ENCODE results near the gene EPPIN.

EPPIN gene

GRCh38 chr20:45496166-45496565 lies 51.0 kb downstream of the EPPIN start:
- Mint-ChIP-seq H3K9me3 (no peaks in the 10 kb centered on the region), H3K27ac (no peak overlapping the region), H3K27me3 (ENCODE audit: low read depth) (peaks cover 21% of the 10 kb centered on the region), H3K4me1 (no peaks in the 10 kb centered on the region), H3K4me3 (no peak overlapping the region), H3K36me3 (ENCODE audit: low read depth) (no peaks in the 10 kb centered on the region)
- TF ChIP-seq CTCF (IDR thresholded peaks at IDR 0.05; ENCODE audit: unreplicated experiment in 3 of 3) = no peak

GRCh38 chr20:45495501-45495941 lies 51.7 kb downstream of the EPPIN start:
- no peak overlapping the region for H3K4me3 Mint-ChIP-seq
- no peaks in the 10 kb centered on the region for H3K9me3 Mint-ChIP-seq
- no peak for TF ChIP-seq CTCF (IDR thresholded peaks at IDR 0.05; ENCODE audit: unreplicated experiment in 3 of 3)
- no peaks in the 10 kb centered on the region for H3K4me1 Mint-ChIP-seq
- H3K27me3 Mint-ChIP-seq (ENCODE audit: low read depth) = peaks cover 18% of the 10 kb centered on the region
- H3K36me3 Mint-ChIP-seq (ENCODE audit: low read depth) = no peaks in the 10 kb centered on the region
- H3K27ac Mint-ChIP-seq = no peak overlapping the region

All from nephron (organoid).